Stimulated activated CD4-positive, alpha-beta T cell treated with anti-CD3 and anti-CD28 coated beads, Interleukin-1b, Interleukin-23, amount 100 ng/mL, for 24 hours (primary cell): Measurements from ENCODE around the gene ST6GALNAC6.
"Not testable (repeated sequence)": the region's sequence is repeated elsewhere in the genome, so short reads cannot be mapped to it uniquely, and the experiment has no call there.

ENCODE experiments used
- DNase-seq, 4 experiments: peaks; one replicate each; pipeline ENCODE4 v3.0.0-alpha.2; 2020; ENCODE audit warnings: low read depth in 4 of 4, low spot score in 1 of 4

Gene ST6GALNAC6

DNA sequence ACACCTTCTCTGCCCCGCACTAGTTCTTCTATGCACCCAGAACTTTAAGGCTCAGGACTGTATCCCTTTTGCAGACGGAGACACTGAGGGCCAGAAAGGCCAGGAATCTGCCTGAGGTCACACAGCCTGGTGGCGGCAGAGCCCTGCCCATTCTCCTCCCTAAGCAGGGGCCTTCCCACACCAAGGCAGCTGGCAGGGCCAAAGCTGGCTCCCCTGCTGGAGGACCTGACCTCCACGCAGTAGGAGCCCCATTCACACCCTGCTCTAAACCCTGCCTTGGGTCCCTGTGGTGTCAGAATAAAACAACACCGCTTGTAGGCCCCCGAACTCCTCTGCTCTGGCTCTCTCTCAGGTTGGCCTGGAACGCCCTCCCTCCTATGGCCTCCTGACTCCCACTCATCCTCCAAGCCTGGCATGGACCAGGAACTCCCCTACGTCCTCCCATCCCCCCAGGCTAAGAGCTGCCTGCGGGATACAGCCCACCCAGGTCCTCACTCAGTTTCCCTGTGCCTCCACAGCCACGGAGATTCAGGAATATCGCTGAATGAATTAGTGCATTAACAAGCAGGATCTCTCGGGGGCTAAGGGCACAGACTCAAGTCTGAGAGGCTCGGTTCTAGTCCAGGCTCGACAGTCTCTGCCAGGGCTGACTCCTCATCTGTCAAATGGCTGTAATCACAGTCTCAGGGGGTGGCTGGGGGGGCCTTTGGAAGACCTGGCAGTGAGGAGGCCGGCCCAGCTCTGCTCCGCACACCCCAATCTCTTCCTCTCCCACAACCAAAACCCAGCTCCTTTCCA is 2.8 kb downstream of the ST6GALNAC6 start:
- DNase-seq, result no peak

DNA sequence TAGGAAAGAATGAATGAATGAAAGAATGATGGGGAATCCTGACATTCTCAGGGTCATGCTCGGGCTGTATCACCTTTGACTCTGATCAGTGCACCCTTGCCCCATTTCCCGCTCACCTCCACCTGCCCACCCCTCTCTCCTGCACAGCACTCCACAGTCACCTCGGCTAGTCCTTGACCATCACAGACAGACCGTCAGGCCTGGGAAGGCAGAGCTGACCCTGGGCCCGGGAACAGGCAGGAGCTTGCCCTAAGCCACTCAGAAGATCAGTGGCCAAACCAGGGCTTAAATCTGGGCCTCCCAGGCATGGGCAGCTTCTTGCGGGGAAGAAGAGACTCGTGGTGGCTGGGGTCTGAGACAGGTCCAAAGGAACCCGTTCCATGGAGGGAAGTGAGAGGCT is 3.6 kb downstream of the ST6GALNAC6 start:
- no peak for DNase-seq

DNA sequence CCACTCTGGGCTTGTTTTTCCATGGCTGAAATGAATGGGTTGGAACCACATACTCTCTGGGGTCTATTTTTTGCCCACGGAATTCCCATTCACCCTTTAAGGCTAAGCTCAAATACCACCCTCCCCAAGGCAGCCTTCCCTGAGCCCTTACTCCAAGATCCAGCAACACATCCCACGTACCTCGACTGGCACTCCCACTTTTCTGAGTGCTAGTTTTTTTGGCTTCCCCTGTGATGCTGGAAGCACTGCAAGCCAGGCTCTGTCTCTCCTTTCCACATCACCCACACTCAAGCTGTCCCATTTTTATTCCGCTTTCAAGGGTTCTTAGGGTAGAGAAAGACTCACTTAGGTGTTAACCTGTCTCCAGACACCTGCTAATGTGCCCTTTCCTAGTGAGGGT is 6.0 kb downstream of the ST6GALNAC6 start:
- DNase-seq, result no peak

DNA sequence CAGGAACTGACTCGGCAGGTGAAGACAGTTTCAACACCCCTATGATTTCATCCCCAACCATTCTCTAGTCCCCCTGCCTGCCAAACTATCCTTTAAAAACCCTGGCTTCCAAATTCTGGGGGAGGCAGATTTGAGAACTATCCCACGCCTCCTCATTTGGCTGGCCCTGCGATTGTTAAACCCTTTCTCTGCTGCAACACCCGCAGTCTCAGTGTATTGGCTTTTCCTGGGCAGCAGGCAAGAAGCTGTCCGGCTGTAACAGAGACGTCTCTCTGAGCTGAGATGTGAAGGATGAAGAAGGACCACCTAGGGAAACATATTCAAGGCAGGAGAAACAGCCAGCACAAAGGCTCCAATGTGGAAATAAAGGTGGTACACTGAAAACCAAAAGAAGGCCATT is 6.6 kb downstream of the ST6GALNAC6 start:
- DNase-seq, result no peak

DNA sequence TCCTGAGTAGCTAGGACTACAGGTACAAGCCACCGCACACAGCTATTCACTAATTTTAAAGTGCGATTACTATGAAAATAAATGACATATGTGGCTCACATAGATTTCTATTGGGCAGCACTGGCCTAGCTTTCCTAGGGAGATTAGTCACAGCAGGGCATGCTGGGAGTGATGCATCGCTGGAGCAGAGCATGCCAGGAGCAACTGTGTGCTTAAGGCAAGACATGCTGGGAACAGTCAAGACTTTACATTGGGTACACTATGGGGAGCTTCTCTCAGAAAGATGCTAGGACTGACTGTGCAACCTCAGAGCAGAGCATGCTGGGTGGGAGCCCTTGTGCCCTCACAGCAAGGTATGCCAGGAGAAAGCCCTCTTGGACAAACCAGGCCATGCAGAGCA is 9.3 kb downstream of the ST6GALNAC6 start:
- DNase-seq, result no peak

DNA sequence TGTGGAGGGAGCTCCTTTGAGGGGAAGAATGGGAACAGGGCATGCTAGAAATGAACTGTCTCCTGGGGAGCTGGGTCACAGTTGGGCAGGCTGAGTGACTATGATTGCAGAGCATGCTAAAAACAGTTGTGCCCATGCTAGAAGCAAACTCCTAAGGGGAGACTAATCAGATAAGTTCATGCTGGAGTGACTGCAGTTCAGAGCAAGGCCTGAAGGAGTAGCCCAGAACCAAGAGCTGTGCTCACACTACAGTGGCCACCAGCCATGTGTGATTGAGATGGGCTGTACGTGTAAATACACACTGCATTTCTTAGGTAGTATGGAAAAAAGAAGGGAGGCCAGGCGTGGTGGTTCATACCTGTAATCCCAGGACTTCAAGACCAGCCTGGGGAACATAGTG is 11.6 kb downstream of the ST6GALNAC6 start:
- no peak for DNase-seq

DNA sequence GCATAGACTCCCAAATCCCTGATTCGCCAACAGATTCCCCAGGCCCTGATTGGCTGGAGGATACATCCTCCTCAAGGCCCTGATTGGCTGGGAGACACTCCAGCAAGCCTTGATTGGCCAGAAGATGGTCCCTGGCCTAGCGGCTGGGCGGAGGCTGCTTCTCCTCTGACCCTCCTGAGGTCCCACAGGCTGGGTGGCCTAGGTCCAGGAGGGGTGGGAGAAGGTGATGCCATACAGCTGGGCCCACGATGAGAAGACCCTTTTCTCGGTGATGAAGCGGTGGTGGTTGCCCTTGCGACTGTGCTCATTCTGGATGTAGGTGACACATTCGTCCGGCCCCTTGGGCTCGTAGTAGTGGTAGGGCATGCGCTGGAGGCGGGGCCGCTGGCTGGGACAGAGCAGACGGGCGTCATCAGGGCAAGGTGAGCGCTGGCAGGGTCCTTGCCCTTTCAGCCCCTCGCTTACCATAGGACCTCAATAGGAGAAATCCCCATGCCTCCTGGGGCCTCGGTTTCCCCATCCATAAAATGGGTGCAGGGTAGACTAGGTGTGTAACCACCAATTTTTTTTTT is 12.9 kb downstream of the ST6GALNAC6 start:
- DNase-seq, result no peak

DNA sequence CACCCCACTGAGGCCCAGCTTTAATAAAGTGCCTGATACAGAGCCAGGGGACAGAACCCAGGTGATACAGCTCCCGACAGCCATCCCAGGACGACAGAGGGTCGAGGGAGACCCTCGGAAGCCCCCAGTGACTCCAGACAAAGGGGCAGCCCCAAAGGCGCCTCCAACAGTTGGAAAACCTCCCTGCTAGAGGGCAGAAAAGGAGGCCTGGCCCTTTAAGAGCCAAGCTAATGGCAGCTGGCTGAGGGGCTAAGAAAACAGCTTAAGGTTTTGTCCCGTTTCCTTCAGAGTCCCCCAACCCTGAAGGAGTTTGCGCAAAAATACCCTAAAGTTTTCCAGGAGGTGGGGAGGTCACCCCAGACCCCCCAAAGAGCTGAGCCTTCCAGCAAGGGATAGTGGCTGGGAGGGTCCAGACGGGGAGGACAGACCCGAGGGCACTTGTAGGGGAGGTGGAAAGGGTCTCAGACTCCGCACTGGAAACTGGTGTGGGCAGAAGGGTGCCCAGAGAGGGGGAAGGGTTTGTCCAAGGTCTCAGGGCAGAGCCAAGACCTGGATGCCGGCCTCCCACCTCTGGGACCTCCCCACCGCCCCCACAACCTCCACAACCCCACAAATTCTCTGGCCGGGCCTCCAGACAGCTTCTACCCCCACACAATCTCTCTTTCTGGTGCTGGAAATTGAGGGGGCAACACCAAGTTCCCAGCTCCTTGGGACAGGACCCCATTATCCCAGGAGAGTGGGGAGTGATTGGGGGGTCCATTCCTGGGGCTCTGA is 13.7 kb downstream of the ST6GALNAC6 start:
- no peak for DNase-seq

DNA sequence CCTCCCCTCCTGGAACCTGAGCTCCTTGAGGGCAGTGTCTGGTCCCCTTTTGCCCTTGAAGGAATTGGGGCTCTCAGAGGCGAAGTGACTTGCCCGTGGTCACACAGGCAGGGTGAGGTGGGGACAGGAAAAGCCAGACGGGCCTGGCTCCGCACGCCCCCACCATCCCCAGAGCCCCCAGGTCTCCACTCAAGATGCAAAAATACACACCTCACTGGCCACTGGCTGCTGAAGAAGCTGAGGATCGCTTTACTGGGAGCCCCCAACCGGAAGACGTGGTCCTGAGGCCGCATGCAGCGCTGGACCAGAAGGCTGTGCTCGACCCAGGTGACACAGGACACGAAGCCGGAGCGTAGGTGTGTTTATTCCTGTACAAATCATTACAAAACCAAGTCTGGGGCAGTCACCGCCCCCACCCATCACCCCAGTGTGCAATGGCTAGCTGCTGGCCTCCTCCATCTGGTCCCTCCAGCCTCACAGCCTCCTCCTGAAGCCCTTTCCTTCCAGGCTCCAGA is 14.4 kb downstream of the ST6GALNAC6 start:
- DNase-seq, result no peak

DNA sequence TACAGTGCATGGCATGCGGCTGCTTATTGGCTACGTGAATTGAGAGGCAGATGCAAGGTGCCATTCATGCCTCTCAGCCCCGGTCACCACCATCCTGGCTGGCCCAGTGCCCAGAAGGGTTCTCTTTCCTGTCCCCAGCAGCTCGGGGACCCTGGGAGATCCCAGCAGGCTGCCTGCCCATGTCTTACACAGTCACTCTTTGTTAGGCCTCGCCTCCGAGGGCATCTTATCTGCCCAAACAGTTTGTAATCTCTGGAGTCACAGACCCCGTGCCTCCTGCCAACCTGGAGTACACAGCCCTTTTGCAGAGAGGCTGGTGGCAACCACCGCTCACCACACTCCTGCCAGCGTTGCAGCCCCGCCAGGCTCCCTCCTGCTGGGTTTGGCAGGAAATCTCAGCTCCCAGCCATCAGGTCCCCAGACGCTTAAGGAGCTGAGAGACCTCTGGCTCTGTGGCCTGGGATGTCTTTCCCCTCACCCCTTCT is 14.9 kb downstream of the ST6GALNAC6 start:
- DNase-seq, result no peak

DNA sequence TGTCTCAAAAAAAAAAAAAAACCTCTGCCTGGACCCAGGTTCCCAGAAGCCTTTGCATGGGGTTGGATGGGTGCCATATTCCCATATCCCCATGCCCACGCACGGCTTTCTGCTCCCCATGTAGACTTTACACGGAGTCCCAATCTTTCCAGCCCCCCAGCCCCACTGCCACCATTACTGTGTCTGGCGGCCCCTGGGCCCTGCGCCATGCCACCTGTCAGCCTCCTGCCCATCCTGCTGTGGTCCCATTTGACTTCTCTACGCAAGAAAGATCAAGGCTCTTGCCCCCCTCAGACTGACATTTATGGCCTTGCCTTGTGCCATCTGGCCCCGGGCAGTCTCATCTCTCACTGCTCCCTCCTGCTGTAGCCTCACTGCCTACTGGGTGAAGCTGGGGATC is 15.4 kb downstream of the ST6GALNAC6 start:
- DNase-seq, result no peak

DNA sequence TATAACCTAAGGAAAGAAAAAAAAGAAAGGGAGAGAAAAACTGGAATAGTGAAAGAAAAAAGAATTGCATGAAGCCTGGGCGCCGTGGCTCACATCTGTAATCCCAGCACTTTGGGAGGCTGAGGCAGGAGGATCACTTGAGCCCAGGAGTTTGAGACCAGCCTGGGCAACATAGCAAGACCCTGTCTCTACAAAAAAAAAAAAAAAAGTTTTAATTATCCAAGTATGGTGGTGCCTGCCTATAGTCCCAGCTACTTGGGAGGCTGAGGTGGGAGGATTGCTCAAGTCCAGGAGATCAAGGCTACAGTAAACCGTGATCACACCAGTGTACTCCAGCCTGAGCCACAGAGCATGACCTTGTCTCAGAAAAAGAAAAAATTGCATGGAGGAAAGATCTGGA is 17.7 kb downstream of the ST6GALNAC6 start:
- not testable (repeated sequence) for DNase-seq

DNA sequence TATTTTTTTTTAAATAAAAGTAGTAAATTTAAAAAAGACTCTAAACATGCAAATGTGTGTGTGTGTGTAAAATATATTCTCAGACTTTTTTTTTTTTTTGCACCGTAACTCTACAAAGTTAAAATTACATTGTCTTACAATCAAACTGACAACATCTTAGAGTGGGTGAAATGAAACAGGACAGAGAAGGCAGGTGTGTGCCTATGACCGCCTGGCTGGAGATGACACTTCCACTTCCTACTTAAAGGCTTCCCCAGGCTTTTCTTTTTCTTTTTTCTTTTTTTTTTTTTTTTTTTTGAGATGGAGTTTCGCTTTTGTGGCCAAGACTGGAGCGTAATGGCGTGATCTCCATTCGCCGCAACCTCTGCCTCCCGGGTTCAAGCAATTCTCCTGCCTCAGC is 19.3 kb downstream of the ST6GALNAC6 start:
- DNase-seq, result no peak

DNA sequence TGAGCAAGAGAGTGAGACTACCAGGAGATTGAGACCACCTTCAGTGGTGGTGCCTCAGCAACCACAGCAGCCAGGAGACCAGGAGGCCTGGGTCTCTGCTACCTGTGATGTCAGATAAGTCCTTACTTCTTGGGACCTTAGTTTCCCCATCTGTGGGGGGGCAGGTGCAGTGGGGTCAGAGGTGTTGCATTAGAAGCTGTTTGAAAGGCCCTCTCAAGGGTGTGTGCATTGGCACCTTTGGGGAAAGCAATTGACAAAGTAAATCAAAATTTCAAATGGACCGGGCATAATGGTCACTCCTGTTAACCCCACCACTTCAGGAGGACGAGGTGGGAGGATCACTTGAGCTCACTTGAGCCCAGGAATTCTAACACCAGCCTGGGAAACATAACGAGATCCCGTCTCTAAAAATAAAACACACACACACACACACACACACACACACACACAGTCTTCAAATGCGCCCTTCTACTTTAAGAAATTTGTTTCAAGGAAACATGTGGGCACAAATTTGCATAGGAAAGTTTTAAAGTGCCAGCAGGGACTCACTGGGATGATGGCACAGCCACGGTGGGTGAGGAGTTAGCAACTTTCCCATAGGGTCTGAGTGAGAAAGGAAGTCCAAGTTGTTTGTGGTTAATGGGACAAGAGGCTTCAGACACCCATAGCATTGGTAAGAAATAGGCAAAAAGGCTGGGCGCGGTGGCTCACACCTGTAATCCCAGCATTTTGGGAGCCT is 20.6 kb downstream of the ST6GALNAC6 start:
- DNase-seq, result no peak

DNA sequence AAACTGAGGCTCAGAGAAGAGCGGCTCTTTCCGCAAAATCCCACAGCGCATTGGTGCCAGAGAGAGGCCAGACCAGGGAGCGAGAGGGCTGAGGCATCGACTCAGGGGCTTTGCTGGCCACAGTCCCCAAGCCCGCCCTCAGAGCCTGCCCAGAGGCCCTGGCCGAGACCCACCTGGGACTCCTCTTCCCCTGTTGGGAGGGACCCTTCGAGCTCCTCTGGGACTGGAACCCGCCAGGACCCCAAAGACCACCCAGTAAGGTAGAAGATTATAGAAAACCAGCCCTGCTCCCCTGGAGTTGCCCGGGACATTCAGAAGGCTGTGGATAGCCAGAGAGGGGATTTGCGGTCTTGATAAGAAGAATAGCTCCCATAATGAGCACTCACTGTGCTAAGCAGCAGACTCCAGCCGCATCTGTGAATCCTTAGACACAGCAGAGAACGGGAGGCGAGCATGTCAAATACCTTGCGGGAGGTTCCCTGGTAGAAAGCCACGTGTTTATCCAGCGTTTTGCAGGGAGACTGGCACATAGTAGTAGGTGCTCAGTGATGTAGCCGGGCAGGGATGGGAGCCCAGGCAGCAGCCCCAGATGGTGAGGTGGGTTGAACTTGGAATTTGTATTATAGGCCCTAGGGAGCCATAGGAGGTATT is 21.3 kb downstream of the ST6GALNAC6 start:
- no peak for DNase-seq

DNA sequence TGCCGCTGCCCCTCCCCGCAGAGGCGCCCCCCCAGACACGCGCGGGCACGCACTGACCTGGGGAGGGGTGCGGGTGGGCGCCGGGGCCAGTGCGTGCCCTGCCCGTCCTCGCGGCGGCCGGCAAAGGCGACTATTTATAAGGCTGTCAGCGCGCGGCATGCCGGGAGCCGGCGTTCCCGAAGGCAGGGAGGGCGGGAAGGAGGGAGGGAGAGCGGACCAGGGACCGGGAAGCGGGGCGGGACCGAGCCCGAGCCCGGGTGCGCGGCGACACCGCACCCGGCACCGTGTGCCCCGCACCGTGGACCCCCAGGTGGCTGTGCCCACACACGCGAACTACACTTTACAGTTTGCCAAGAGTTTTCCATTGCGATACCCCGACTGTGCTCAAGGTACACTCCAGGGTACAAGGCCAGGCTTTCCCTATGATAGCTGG is 21.8 kb downstream of the ST6GALNAC6 start, which contains the start of gene AK1:
TSS of gene AK1 (minus strand) at position 110 of the 433 bp plus-strand sequence. CDS start 3,058 bp downstream, outside the sequence.
- DNase-seq, result no peak

DNA sequence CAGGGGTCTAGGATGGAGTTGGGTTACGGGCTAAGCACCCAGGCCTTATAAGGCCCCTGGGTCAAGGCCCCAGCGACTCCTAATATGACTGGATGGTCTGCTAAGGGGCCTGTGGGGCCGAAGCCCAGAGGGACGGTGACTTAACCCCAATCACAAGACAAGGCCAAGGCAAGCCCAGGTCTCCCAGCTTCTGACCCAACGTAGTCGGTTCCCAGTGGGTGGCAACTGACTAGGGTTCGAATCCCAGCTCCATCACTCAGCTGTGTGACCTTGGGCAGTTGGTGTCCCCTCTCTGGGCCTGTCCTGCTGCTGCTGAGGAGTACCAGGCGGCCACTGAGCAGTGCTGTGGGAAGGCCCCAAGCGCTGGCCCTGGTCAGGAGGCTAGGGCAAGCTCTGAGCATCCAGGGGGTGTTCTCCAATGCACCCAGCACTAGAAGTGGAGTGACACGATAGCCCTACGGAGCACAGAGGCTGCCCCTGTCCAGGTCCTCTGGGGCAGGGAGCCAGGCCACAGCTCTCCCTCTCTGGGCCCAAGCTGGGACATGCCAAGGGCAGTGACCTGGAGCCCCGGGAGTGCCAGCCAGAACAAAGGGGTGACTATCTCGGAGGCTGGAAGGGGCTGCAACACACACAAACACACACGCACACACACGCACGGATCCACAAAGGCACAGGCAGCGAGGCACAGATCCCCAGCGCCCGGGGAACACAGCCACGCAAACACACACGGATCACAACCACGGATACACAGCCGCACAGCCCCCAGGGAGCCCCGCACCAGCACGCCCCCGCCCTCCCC is 22.4 kb downstream of the ST6GALNAC6 start:
- DNase-seq, result no peak

DNA sequence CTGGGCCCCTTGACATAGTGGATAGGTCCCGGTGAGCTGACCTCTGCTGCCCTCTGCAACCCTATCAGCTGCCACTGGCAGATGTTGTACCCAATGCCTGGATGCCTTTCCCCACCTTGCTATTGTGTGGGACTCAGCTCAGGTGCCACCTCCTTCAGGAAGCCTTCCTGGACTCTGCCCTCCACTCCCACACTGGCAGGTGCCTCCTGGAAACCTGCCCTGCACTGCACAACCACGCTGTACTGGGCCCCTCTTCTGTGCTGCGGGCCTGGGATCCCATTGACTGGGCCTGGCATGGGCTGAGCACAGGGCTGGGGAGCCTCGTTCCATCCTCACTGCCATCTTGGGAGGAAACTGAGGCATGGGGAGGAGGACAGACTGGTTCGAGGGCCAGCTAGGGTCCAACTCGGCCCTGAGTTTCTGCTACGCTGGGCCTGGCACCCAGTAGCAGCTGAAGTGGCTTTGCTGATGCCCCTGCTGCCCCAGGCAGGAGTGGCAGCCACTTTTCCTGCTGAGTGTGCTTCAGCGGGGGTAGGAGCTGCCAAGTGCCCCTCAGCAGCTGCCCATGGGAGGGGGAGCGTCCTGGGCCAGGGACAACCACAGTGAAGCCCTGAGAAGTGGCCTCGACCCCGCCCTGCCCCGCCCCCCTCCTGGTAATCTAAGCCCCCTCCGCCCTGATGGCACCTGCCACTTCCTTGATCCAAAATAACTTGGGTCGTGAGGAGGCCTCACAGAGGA is 23.2 kb downstream of the ST6GALNAC6 start:
- DNase-seq, result no peak
